HG02588 (cell line): ENCODE results near the gene CDC26.
"Not testable (repeated sequence)": the region's sequence is repeated elsewhere in the genome, so short reads cannot be mapped to it uniquely, and the experiment has no call there.

Experiments used
- ATAC-seq: cut with Tn5 transposase; IDR thresholded peaks from one replicate; pipeline ENCODE4 v1.9.1; 2021; ENCODE audit warnings: mild to moderate bottlenecking, moderate library complexity; ENCODE audit not compliant: unreplicated experiment

The CDC26 gene

DNA sequence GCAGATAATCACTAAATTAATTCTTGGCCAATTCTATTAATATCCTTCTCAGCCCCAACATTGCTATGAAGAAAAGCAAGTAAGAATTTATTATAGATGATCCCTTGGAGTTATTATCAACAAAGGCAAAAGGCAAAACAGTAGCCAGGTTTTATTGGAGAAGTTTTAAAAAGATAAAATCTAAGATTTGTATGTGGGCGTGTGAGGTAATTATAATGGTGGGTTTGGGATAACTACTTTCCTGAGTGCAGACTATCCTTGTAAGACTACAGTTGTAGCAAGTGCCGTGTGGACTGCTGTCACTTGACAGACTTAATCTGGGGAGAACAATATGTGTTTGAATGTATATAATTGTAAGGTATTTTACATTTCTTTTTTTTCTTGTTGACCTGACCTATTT lies 30.8 kb downstream of the CDC26 start:
- ATAC-seq = no peak

DNA sequence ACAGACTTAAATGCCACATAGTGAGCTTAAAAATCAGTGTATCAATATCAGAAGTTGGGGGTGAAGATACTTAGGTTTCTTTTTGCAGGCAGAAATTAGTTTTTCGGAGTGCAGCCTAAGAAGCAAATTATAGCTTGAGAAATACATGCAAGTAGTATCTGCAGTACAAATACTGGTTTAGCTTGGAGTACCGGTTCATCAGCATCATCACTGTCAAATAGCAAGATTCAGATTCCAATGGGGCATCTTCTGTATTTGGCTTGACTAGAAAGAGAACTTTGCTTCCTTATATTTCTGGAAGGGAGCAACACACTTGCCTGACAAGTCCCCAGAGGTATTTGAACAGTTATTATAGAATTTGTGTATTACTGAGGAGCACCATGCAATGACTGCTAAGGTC lies 34.2 kb downstream of the CDC26 start:
- ATAC-seq = no peak

- ATAC-seq = no peak
Measured at GRCh38 chr9:113238859-113239232, 36.5 kb downstream of the CDC26 start.

GRCh38 chr9:113238202-113238858 lies 37.0 kb downstream of the CDC26 start:
- no peak for ATAC-seq

- no peak for ATAC-seq
Measured at GRCh38 chr9:113237026-113237425, 38.3 kb downstream of the CDC26 start.

- ATAC-seq = not testable (repeated sequence)
Measured at GRCh38 chr9:113235701-113236255, 39.6 kb downstream of the CDC26 start.

DNA sequence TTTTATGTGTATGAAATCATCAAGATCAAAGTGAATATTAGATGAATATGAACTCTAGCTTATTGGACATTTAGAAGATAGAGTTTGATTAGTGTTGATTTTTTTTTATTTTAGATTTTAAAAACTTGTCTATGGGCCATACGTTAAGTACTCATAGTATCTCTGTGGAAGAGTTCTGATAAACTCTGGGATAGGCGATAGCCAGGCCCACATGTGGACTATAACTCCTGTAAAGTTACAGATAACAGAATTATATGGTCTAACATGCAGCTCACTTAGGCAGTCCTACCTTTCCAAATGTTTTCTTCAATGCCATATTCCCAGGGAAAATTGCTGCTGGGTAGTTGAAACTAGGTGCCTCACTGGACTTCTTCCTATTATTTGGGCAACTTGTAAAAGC lies 43.7 kb downstream of the CDC26 start:
- no peak for ATAC-seq

GRCh38 chr9:113228130-113228665 lies 47.2 kb downstream of the CDC26 start:
- no peak for ATAC-seq

DNA sequence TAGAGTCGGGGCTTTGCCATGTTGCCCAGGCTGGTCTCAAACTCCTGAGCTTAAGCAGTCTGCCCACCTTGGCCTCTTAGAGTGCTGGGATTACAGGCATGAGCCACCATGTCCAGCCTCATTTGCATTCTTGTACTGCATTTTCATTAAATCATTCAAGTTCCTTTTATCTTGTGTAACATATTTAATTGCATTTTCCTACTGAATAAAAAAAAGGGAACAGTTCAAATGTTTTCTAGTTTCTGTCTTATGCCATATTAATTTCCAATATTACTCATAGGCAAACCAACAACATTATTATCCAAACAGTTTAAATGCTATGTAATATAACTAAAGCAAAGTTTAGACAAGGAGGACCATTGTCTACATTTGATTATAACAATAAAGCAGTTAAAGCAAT lies 47.9 kb downstream of the CDC26 start:
- no peak for ATAC-seq

DNA sequence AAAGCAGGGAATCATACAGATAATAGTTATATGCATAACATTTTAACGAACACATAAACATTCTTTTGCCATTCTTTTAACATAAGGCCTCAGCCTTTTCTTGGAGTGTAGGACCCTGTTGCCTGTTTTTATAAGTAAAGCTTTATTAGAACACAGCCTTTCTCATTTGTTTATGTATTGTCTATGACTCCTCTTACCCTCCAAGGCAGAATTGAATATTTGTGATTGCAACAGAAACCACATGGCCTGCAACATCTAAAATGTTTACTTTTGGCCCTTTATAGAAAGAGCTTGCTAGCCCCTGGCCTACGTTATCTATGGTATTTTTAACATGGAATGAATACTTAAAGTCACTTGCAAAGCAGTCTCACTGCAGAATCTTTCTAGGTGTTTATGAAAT lies 51.4 kb downstream of the CDC26 start:
- ATAC-seq = no peak

GRCh38 chr9:113222482-113222841 lies 52.9 kb downstream of the CDC26 start:
- no peak for ATAC-seq

GRCh38 chr9:113221800-113222481 lies 53.4 kb downstream of the CDC26 start:
- ATAC-seq = no peak

DNA sequence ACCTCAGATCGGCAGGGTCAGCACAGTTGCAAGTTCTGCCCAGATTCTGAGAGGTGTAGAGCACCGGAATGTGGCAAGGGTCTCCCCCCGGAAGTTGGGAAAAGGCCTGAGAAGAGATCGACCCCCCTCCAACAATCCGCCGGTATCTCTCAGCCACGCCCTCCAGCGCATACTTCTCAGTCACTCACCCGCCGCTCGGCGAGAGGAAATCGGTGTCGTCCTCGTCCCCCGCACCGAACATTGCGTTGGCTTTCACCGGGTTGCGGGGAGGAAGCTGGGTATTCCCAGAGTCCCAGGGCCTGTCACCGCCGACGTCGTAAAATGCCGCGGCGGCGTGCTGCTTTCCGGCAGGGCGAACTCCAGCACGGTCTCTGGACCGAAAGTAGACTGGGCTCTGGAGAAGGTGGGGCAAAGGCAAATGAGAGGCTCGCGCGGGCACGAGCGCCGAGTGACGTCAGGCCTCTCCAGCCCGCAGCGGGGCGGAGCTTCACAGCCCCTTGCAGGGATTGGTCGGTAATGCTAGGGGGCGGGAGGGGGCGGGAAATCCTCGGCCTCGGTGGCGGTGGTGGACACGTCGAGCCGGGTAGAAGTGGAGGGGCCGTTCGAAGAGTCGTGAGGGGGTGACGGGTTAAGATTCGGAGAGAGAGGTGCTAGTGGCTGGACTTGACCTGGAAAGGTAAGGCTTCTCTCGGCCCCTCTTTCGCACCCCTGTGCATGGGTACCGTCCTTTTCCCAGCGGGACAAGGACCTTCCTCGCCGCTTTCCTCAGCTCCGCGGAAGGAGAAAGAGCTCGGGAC lies 54.2 kb downstream of the CDC26 start, which contains the start of the genes FKBP15 and SLC31A1:
FKBP15 (minus strand) TSS at position 275 of the 797 bp plus-strand sequence; CDS start at position 241, 34 bp downstream.
SLC31A1 (plus strand) TSS at position 542 of the 797 bp plus-strand sequence. CDS start 34,605 bp downstream, outside the sequence.
- peak; percentile 88 for ATAC-seq

GRCh38 chr9:113220467-113221002 lies 54.8 kb downstream of the CDC26 start:
- ATAC-seq = no peak

- peak; percentile 49 for ATAC-seq
Measured at GRCh38 chr9:113219969-113220368, 55.4 kb downstream of the CDC26 start.

DNA sequence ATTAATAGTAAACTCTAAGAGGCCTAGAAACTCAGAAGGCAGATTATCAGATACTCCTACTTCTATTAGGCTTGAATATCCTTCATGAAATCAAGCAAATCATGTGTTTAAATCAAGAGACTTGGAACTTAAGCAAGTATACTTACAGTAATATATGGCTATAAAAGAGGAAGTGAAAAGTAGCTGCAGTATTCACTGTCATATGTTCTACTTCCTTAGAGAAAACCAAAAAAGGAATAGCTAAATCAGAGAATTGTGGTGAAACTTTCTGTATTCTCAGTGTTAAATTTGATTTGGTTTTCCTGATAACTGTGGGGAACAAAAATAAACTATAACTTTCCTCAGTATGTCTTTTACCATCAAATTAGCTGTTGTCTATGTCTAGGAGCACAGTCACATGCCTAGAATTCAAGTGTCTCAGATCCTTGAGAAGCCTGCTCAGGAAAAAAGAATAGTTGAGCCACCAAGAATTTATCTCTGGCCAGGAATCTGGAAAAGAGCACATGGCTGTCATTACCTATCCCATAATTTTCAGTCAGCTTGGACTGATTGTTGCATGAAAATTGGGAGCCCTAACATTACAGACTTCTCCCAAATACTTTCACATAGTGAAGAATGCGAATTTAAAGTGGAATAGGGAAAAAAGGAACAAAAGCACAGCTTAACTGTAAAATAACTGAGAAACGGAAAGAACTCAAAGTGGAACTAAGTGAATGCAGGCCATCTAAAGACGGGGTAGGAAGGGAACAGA lies 56.0 kb downstream of the CDC26 start:
- peak; percentile 42 for ATAC-seq
